Spleen (tissue), 7 donors: Measurements from ENCODE around the gene MUC4.

Experiments used
- CTCF ChIP-seq, 11 experiments: fragments of 200-600 bp in 7 of 11; fragments of 450-650 bp in 4 of 11; sonication (generic) in 4 of 11; IDR thresholded peaks in 8 of 11; conservative IDR thresholded peaks in 3 of 11; 1 replicate in 7 of 11; 2 replicates in 4 of 11; pipeline versions ENCODE4 v1.4.0 to v1.8.0; 2016 to 2021; ENCODE audit warnings: antibody characterized with exemption in 11 of 11, inconsistent platforms in 4 of 11, mild to moderate bottlenecking in 1 of 11
- POLR2A ChIP-seq, 3 donors: fragments of 450-650 bp; IDR thresholded peaks; one replicate each; pipeline ENCODE4 v1.5.1; 2017; ENCODE audit warnings: antibody characterized with exemption in 3 of 3, mild to moderate bottlenecking in 1 of 3
- POLR2AphosphoS5 ChIP-seq, 3 donors: sonication (generic); formaldehyde crosslinking; IDR thresholded peaks; one replicate each; pipeline ENCODE4 v1.5.1; 2017; ENCODE audit warnings: antibody characterized with exemption in 3 of 3
- donor health status: DM: no; HTN: no; CAD: no; lungs with moderate emphysema.
- donor health status: DM: no; HTN: no; CAD: no.
- donor health status: DM: no; HTN: no; CAD: no.

- TF ChIP-seq POLR2A (IDR thresholded peaks at IDR 0.05), result no peak
- no peak for TF ChIP-seq CTCF (IDR thresholded peaks at IDR 0.05 in 8 of 11, conservative IDR thresholded peaks at IDR 0.05 in 3 of 11)
- no peak for TF ChIP-seq POLR2AphosphoS5 (IDR thresholded peaks at IDR 0.05)
Observed at GRCh38 chr3:195823999-195824398, 12.3 kb upstream of the MUC4 start.
